IMR-90 (cell line): Measurements from ENCODE around the gene SLPI. TPM values are rescaled to one million over a fixed set of nuclear protein-coding genes. Genes with fewer than 3 reads are reported as not detected.

Source experiments
- ATAC-seq: fragments of 200-7000 bp; cut with Tn5 transposase; 2 replicates; pipeline ENCODE4 v1.9.1; 2020; ENCODE audit warnings: low read depth, mild to moderate bottlenecking, moderate library complexity
- BruUV-seq: library from RNA; stranded (reverse); fragments of 400-500 nt; replicated peaks from 2 replicates; lab custom pipeline; 2021; lab: Mats Ljungman, UMichigan
- CTCF ChIA-PET: fragments of 300-600 bp; formaldehyde crosslinking; extraction: SDS; loops from one replicate; lab custom pipeline; 2021; ENCODE audit warnings: antibody characterized with exemption; lab: Yijun Ruan, JAX
- POLR2A ChIA-PET: fragments of 300-600 bp; sonication (Branson Sonifier 250); formaldehyde crosslinking; loops from one replicate; lab custom pipeline; 2022; ENCODE audit warnings: antibody characterized with exemption; ENCODE audit not compliant: unreplicated experiment; lab: Charles Lee
- DNase-seq: peaks from one replicate; pipeline ENCODE4 v3.0.0; 2013
- H2AFZ ChIP-seq: replicated peaks from 2 replicates; pipeline ENCODE3; 2013; ENCODE audit warnings: low read length, mild to moderate bottlenecking; ENCODE audit not compliant: poor library complexity
- H2AK5ac ChIP-seq: 2 replicates; pipeline ENCODE4 v1.6.1; 2013; ENCODE audit warnings: low read depth, low read length, inconsistent platforms
- H2AK9ac ChIP-seq: replicated peaks from 2 replicates; pipeline ENCODE3; 2013; ENCODE audit warnings: mild to moderate bottlenecking, low read depth, low read length, moderate library complexity; ENCODE audit not compliant: poor library complexity
- H2BK120ac ChIP-seq: 2 replicates; pipeline ENCODE4 v1.6.1; 2013; ENCODE audit warnings: low read depth, low read length, inconsistent platforms
- H2BK15ac ChIP-seq: 3 replicates; pipeline ENCODE4 v1.6.1; 2013; ENCODE audit warnings: low read depth, low read length, inconsistent platforms
- H2BK20ac ChIP-seq: 2 replicates; pipeline ENCODE4 v1.6.1; 2013; ENCODE audit warnings: low read depth, mild to moderate bottlenecking, inconsistent platforms, low read length, moderate library complexity
- H2BK5ac ChIP-seq: 2 replicates; pipeline ENCODE4 v1.6.1; 2013; ENCODE audit warnings: mild to moderate bottlenecking, low read depth, low read length, inconsistent platforms; ENCODE audit not compliant: poor library complexity, severe bottlenecking
- H3K14ac ChIP-seq: replicated peaks from 2 replicates; pipeline ENCODE4 v1.6.1; 2013; ENCODE audit warnings: low read depth, low read length, inconsistent platforms
- H3K18ac ChIP-seq: 2 replicates; pipeline ENCODE4 v1.6.1; 2013; ENCODE audit warnings: low read depth, low read length, control low read depth
- H3K23ac ChIP-seq: 2 replicates; pipeline ENCODE4 v1.6.1; 2013; ENCODE audit warnings: low read depth, low read length, inconsistent platforms
- H3K27ac ChIP-seq: 2 replicates; pipeline ENCODE4 v1.5.1; 2013; ENCODE audit warnings: mild to moderate bottlenecking, control low read depth, low read length; ENCODE audit not compliant: insufficient read depth
- H3K27me3 ChIP-seq: 2 replicates; pipeline ENCODE4 v1.6.1; 2013; ENCODE audit warnings: low read length; ENCODE audit not compliant: control insufficient read depth, insufficient read depth
- H3K36me3 ChIP-seq: 2 replicates; pipeline ENCODE4 v1.6.1; 2013; ENCODE audit warnings: low read length, mixed read lengths; ENCODE audit not compliant: control insufficient read depth, insufficient read depth
- H3K4ac ChIP-seq: 2 replicates; pipeline ENCODE4 v1.6.1; 2013; ENCODE audit warnings: low read depth, low read length, inconsistent platforms
- H3K4me1 ChIP-seq: 2 replicates; pipeline ENCODE4 v1.6.1; 2013; ENCODE audit warnings: low read length, mixed read lengths; ENCODE audit not compliant: control insufficient read depth, insufficient read depth
- H3K4me2 ChIP-seq: 2 replicates; pipeline ENCODE4 v1.6.1; 2013; ENCODE audit warnings: low read depth, mild to moderate bottlenecking, control low read depth, low read length, moderate library complexity
- H3K4me3 ChIP-seq: 2 replicates; pipeline ENCODE4 v1.5.1; 2013; ENCODE audit warnings: low read depth, mild to moderate bottlenecking, control low read depth, low read length, moderate library complexity; ENCODE audit not compliant: insufficient read depth
- H3K56ac ChIP-seq: 2 replicates; pipeline ENCODE4 v1.6.1; 2013; ENCODE audit warnings: low read length, inconsistent platforms; ENCODE audit not compliant: insufficient read depth; ENCODE audit errors: extremely low read depth
- H3K79me1 ChIP-seq, 2 experiments: 2 replicates each; pipeline ENCODE4 v1.6.1; 2013; ENCODE audit warnings: low read length in 2 of 2, inconsistent platforms in 1 of 2, low read depth in 1 of 2
- H3K9ac ChIP-seq: 2 replicates; pipeline ENCODE4 v1.6.1; 2013; ENCODE audit warnings: low read depth, low read length, control low read depth
- H3K9me1 ChIP-seq: 2 replicates; pipeline ENCODE4 v1.6.1; 2013; ENCODE audit warnings: low read length, inconsistent platforms; ENCODE audit not compliant: insufficient read depth
- H3K9me3 ChIP-seq: 2 replicates; pipeline ENCODE4 v1.6.1; 2013; ENCODE audit warnings: low read length; ENCODE audit not compliant: control insufficient read depth, insufficient read depth
- H4K20me1 ChIP-seq: 2 replicates; pipeline ENCODE4 v1.6.1; 2013; ENCODE audit warnings: low read length, inconsistent platforms; ENCODE audit not compliant: insufficient read depth
- H4K5ac ChIP-seq: 2 replicates; pipeline ENCODE4 v1.6.1; 2013; ENCODE audit warnings: mild to moderate bottlenecking, low read depth, low read length, control low read depth
- H4K8ac ChIP-seq, 2 experiments: 2 replicates each; pipeline ENCODE4 v1.6.1; 2013; ENCODE audit warnings: low read depth in 2 of 2, low read length in 2 of 2, control low read depth in 1 of 2, inconsistent platforms in 1 of 2
- H4K91ac ChIP-seq: 2 replicates; pipeline ENCODE4 v1.6.1; 2013; ENCODE audit warnings: low read depth, low read length, inconsistent platforms; ENCODE audit not compliant: insufficient read depth
- CTCF ChIP-seq: conservative IDR thresholded peaks from 2 replicates; pipeline ENCODE4 v1.5.1; 2012; ENCODE audit warnings: mild to moderate bottlenecking, low read depth, low read length, improper control_type of control experiment
- RAD21 ChIP-seq: IDR thresholded peaks from 2 replicates; pipeline ENCODE4 v1.6.1; 2012; ENCODE audit warnings: low read length, improper control_type of control experiment
- whole genome bisulfite sequencing, 2 experiments: methylation state at CpG; one replicate each; pipeline versions ENCODE4 v1.1.5 to v1.1.7; 2013; ENCODE audit warnings: missing lambda C conversion rate in 2 of 2; ENCODE audit not compliant: insufficient read length in 1 of 2; ENCODE audit errors: extremely low coverage in 2 of 2; 5-methylcytosine and 5-hydroxymethylcytosine counted together
- dilution Hi-C: fragments of 300-500 bp; cut with HindIII; formaldehyde crosslinking; loops from one replicate; pipeline ENCODE4 v1.14.3; 2018; ENCODE audit warnings: low sequenced_read_pairs; ENCODE audit not compliant: unreplicated experiment
- in situ Hi-C: fragments of 300-500 bp; cut with MboI; formaldehyde crosslinking; loops from 3 replicates; pipeline ENCODE4 v1.14.3; 2019; ENCODE audit warnings: low sequenced_read_pairs, inconsistent platforms, mixed read lengths
- intact Hi-C: fragments of 100-400 bp; cut with micrococcal nuclease; formaldehyde crosslinking; loops from 2 replicates; pipeline ENCODE4 v1.10.0; 2022
- polyA plus RNA-seq, 3 experiments: library from polyadenylated mRNA; depleted of rRNA; stranded (reverse); fragments of >200 nt; gene quantifications; 2 replicates each; pipeline ENCODE4 v1.2.3, GENCODE V29; 2012; ENCODE audit warnings: low replicate concordance in 1 of 3
- total RNA-seq: library from RNA; depleted of rRNA; stranded (reverse); fragments of >200 nt; gene quantifications from 2 replicates; pipeline ENCODE4 v1.2.3, GENCODE V29; 2012

The SLPI gene
- total and polyA plus RNA-seq, 2 of the 4 experiments (the other 2 are of a cell fraction) = not detected

- Histone ChIP-seq H3K27ac (no peak overlapping the region), H3K27me3 (peaks cover 30% of the 10 kb centered on the region), H3K9me1 (no peaks in the 10 kb centered on the region), H2AFZ (no peak overlapping the region), H4K91ac (no peak overlapping the region), H4K5ac (no peak overlapping the region), H3K14ac (no peak overlapping the region), H3K9me3 (no peaks in the 10 kb centered on the region), H2BK20ac (no peak overlapping the region), H3K4me2 (no peak overlapping the region), H4K20me1 (no peaks in the 10 kb centered on the region), H4K8ac (no peak overlapping the region), H2AK5ac (no peak overlapping the region), H3K9ac (no peak overlapping the region), H3K4me3 (no peak overlapping the region), H2BK120ac (no peak overlapping the region), H2AK9ac (no peak overlapping the region), H3K23ac (no peak overlapping the region), H3K36me3 (no peaks in the 10 kb centered on the region), H2BK15ac (no peak overlapping the region), H3K4ac (no peak overlapping the region), H3K79me1 (no peaks in the 10 kb centered on the region), H3K18ac (no peak overlapping the region), H3K56ac (no peak overlapping the region), H2BK5ac (no peak overlapping the region), H3K4me1 (no peaks in the 10 kb centered on the region)
- DNase-seq (peak; percentile 19), ATAC-seq (peak; percentile 76)
- CTCF ChIA-PET = interaction anchor here (1.2 kb wide), 1 partner anchor 11 kb away, joined by 3 read pairs; no protein-coding TSS in a partner anchor
- POLR2A ChIA-PET = interaction anchor here (0.7 kb wide), 1 partner anchor 279 kb away, joined by 14 read pairs; no protein-coding TSS in a partner anchor
- intact Hi-C loops = no loop called here
- 60% methylated on average over 1 of the region's 4 CpGs; no CpG with 5 or more reads in 1 of the 2 experiments for WGBS, 2 experiments
- dilution Hi-C loops = no loop called here
- no TSS peak for BruUV-seq
- in situ Hi-C loops = no loop called here
- TF ChIP-seq RAD21 = no peak
- TF ChIP-seq CTCF = peak; percentile 33; the same call in 1 of the 2 replicates
These were observed 46.6 kb upstream of the SLPI start for GRCh38 chr20:45300961-45301360.
